Omental fat pad (tissue), 4 donors: ENCODE results near the gene AQP10. TPM values are rescaled to one million over a fixed set of nuclear protein-coding genes. Genes with fewer than 3 reads are reported as not detected.

Experiments used
- ATAC-seq: fragments of 150-250 bp; one replicate; pipeline ENCODE4 v1.9.1; 2016; ENCODE audit warnings: mild to moderate bottlenecking, moderate library complexity; ENCODE audit not compliant: low FRiP score
- DNase-seq: peaks from one replicate; pipeline ENCODE4 v3.0.0-alpha.2; 2019; ENCODE audit warnings: low spot score
- total RNA-seq, 4 donors: library from RNA; depleted of rRNA; stranded (reverse); fragments of >200 nt; gene quantifications; one replicate each; pipeline ENCODE4 v1.1.0, GENCODE V29; 2016
- TF ChIP-seq, protein P1 (sequence below), 3 donors: fragments of 450-650 bp; IDR thresholded peaks; one replicate each; pipeline ENCODE4 v1.5.1; 2016 to 2017; ENCODE audit warnings: antibody characterized with exemption in 3 of 3, mild to moderate bottlenecking in 3 of 3, moderate library complexity in 2 of 3

Gene AQP10
- total RNA-seq, 4 donors from 2014 or later, result 0.25 to 0.37 TPM; not detected in 2

DNA sequence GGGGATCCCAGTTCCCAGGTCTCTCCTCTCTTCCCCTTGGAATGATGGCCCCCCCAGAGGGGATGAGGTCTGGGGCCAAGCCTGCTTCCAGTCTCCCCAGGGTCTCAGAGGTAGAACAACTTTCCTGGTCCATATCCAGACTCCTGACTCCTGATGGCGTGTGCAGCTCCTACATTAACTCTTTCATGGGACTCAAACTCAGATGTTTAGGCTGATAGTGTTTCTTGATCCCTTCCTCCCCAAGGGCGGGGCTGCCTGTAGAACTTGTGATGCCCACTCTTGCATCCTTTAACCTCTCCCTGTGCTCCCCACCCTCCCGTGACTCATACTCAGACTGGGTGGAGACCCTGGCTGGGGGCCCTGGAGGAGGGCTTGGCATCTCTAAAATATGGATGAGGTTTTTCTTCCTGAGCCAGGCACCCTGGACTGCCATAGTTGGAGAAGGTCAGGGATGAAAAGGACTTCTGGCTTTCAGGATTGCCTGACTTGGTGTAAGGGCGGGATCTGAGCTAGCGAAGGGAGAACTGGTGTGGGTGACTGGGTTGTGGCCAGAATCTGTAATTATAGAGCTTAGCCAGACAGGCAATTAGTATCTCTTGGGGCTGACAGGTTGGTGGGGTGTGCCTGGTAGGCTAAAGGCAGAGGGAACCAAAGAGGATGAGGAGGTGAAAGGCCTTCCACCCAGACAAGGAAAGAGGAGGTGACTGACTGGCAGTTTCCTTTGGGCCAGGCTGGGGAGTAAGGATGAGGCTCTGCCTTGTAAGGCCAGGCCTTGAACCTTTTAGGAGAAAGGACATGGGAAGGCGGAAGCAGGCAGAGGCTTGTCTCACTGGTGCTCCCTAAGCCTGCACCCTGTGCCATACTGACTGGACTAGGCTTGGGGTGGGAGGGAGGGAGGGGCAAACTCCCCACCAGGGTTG lies 5.9 kb downstream of the AQP10 start:
- DNase-seq, result peak; percentile 39
- peak; percentile 75 for ATAC-seq
- TF ChIP-seq, protein P1, sequence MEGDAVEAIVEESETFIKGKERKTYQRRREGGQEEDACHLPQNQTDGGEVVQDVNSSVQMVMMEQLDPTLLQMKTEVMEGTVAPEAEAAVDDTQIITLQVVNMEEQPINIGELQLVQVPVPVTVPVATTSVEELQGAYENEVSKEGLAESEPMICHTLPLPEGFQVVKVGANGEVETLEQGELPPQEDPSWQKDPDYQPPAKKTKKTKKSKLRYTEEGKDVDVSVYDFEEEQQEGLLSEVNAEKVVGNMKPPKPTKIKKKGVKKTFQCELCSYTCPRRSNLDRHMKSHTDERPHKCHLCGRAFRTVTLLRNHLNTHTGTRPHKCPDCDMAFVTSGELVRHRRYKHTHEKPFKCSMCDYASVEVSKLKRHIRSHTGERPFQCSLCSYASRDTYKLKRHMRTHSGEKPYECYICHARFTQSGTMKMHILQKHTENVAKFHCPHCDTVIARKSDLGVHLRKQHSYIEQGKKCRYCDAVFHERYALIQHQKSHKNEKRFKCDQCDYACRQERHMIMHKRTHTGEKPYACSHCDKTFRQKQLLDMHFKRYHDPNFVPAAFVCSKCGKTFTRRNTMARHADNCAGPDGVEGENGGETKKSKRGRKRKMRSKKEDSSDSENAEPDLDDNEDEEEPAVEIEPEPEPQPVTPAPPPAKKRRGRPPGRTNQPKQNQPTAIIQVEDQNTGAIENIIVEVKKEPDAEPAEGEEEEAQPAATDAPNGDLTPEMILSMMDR (IDR thresholded peaks at IDR 0.05), result no peak

DNA sequence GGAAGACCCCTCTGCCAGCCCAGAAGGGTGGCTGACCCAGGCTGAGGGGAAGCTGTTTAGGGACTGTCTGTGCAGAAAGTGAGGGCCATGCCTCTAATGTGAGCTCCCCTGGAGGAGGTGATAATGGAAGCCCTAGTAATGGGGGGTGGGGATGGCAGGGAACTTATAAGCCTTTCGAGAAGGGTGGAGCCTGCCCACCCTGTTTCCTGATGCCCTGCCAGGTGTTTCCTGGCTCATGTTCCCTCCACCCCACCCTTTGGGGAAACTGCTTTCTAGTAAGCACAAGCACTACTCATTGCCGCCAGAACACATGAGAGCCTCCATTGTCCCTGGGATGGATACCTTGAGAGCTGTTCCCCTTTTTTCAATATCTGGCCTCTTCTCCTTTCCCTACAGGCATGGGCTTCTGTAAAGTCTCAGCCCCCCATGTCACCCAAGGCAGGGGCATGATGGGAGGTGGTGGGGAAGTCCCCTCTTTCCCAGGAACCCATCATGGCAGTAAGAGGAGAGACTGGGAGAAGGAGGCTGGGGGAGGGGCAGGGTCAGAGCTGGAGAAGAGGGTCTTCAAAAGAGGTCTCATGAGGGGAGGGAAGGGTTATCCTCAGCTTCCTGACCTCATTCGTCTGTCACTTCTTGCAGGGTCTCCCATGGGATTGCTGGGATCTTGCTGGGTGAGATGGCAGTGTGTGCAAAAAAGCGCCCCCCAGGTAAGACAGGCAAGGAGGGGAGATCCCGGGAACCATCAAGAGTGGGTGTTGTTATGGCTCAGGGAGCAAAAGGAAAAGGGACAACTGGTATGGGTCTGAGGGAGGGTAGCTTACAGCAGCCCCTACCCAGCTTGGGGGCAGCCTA lies 6.8 kb downstream of the AQP10 start:
- TF ChIP-seq, protein P1 (IDR thresholded peaks at IDR 0.05), result no peak
- DNase-seq (no peak), ATAC-seq (no peak)

DNA sequence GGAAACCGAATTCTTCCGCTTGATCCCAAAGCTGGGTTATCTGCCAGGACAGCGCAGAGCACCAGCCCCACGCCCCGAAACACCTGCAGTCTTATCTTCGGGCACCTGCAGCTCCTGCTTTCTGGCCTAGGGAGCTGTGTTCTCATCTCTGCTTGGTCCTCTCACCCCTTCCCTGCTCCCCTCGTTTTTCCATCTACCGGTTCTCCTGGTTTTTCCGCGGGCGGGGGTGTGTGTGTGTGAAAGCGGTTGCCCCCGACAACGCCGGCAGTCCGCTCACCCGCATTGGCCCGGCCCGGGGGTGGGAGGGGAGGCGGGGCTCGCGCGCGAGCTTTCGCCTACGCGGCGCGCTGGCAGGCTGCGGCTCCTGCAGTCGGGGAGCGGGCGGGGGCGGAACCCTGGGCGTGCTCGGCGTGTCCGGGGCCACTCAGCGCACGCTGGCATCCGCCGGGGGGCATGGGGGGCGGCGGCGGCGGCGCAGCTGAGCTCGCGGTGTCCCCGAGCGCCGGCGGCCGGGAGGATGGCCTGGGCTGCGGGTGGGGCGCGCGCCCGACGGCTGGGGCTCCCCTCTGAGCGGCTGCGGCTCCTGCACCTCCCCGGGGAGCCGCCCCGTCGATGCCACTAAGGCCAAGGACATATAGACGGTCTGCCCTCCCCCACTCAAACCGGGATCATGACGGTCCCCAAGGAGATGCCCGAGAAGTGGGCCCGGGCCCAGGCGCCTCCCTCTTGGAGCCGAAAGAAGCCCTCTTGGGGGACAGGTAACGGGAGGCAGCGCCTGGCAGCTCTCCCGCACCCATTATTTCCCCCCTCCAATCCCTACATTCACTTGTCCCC lies 7.6 kb downstream of the AQP10 start:
- ATAC-seq (peak; percentile 31), DNase-seq (peak; percentile 66)

DNA sequence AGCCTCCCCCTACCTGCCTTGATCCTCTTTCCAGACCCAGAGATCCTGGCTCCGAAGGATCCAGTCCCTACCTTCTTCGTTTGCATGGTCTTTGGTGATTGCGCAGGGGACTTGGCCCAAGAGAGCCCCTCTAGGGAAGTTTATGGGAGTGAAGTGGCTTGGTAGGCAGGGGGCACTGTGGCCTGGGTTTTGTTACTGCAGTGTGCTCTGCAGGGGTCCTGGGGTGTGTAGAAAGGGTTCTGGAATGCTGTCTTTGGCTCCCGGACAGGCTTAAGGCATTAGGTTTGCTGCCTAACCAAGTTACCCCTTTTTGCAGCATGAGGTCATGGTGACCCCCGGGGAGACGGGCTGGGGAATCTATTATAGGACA lies 8.2 kb downstream of the AQP10 start:
- TF ChIP-seq, protein P1 (IDR thresholded peaks at IDR 0.05), result no peak
- no peak for DNase-seq

More for the DNA sequence above, 7.6 kb downstream of the AQP10 start:
- TF ChIP-seq, protein P1 (IDR thresholded peaks at IDR 0.05), result no peak

DNA sequence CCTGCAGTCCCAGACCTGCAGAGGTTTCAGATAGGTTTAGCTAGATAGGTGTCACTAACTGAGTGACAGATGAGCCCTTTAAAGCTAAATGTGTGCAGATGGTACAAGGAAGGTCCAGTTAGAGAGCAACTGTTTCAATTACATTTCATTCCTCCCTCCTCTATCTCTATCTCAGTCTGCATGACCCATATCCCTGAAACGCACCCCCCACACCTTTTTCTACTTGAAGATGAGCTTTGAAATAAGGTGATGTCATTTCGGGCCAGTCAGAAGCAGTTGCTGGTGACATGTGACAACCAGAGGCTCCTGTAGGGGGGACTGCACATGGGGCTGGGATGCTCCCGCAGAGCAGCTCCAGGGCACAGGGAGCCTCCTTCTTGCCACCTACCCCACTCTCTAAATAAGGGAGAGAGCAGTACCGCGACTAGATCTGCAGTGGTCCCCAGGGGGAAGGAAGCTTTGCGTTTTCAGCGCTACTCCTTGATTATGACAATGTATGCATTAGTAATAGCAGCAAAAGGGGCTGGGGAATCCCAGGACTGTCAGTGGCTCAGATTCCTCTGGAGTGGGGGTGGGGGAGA lies 8.7 kb downstream of the AQP10 start:
- no peak for ATAC-seq
- no peak for DNase-seq
- TF ChIP-seq, protein P1 (IDR thresholded peaks at IDR 0.05), result no peak

More for the DNA sequence above, 8.2 kb downstream of the AQP10 start:
- ATAC-seq, result no peak

DNA sequence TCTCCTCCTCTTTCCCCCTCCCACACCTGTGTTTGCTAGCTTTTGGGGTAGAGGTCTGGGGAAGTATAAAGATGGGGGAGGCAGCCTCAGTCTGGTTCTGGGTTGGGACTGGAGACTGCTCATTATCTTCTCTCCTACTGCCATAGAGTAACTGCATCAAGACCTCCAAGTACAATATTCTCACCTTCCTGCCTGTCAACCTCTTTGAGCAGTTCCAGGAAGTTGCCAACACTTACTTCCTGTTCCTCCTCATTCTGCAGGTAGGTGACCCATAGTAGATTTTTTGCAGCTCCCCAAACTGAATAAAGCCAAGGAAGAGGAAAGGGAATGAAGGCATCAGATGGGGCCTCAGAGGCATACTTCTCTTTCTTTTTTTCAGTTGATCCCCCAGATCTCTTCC lies 9.8 kb downstream of the AQP10 start:
- no peak for DNase-seq
- ATAC-seq, result no peak

More for the DNA sequence above, 9.8 kb downstream of the AQP10 start:
- TF ChIP-seq, protein P1 (IDR thresholded peaks at IDR 0.05), result no peak
